Keratinocyte (primary cell): ENCODE data around the gene MAGI1. TPM values are rescaled to one million over a fixed set of nuclear protein-coding genes. Genes with fewer than 3 reads are reported as not detected.

Experiments
- DNase-seq: peaks from one replicate; pipeline ENCODE4 v3.0.0-alpha.2; 2011; ENCODE audit warnings: low read depth, missing footprints, low spot score
- FAIRE-seq: peaks from 2 replicates; lab custom pipeline; 2011; peaks lifted over from hg19 to GRCh38; lab: Jason Lieb, UNC
- H2AFZ ChIP-seq: 2 replicates; pipeline ENCODE4 v1.6.0; 2012; ENCODE audit warnings: low read length, control low read depth, inconsistent platforms; ENCODE audit not compliant: control insufficient read depth
- H3K27ac ChIP-seq: 2 replicates; pipeline ENCODE4 v1.5.1; 2011; ENCODE audit warnings: low read length; ENCODE audit not compliant: control insufficient read depth, insufficient read depth
- H3K27me3 ChIP-seq: 3 replicates; pipeline ENCODE4 v1.6.0; 2011; ENCODE audit warnings: low read length; ENCODE audit not compliant: control insufficient read depth, insufficient read depth; ENCODE audit errors: extremely low read depth
- H3K36me3 ChIP-seq, 2 experiments: 2 replicates in 1 of 2; 3 replicates in 1 of 2; pipeline ENCODE4 v1.5.1; 2011; ENCODE audit warnings: low read length in 2 of 2, mild to moderate bottlenecking in 1 of 2; ENCODE audit not compliant: control insufficient read depth in 2 of 2, insufficient read depth in 2 of 2; ENCODE audit errors: extremely low read depth in 1 of 2
- H3K4me1 ChIP-seq: 3 replicates; pipeline ENCODE4 v1.5.1; 2011; ENCODE audit warnings: low read length; ENCODE audit not compliant: control insufficient read depth, insufficient read depth; ENCODE audit errors: extremely low read depth
- H3K4me2 ChIP-seq: 3 replicates; pipeline ENCODE4 v1.6.0; 2011; ENCODE audit warnings: low read depth, low read length; ENCODE audit not compliant: control insufficient read depth, insufficient read depth; ENCODE audit errors: extremely low read depth
- H3K4me3 ChIP-seq, 3 experiments: fragments of 200-600 bp in 1 of 3; sonication (generic) in 1 of 3; 2 replicates in 2 of 3; 3 replicates in 1 of 3; pipeline ENCODE4 v1.5.1; 2011 to 2016; ENCODE audit warnings: low read length in 3 of 3, mild to moderate bottlenecking in 3 of 3, control low read depth in 2 of 3, inconsistent platforms in 1 of 3, low read depth in 1 of 3, mixed read lengths in 1 of 3, mixed run types in 1 of 3, moderate library complexity in 1 of 3; ENCODE audit not compliant: control insufficient read depth in 2 of 3, insufficient read depth in 2 of 3; ENCODE audit errors: extremely low read depth in 1 of 3
- H3K79me2 ChIP-seq: 2 replicates; pipeline ENCODE4 v1.6.0; 2012; ENCODE audit warnings: low read length; ENCODE audit not compliant: control insufficient read depth, insufficient read depth
- H3K9ac ChIP-seq: 3 replicates; pipeline ENCODE4 v1.6.0; 2011; ENCODE audit warnings: low read length; ENCODE audit not compliant: control insufficient read depth, insufficient read depth; ENCODE audit errors: extremely low read depth
- H3K9me1 ChIP-seq: 3 replicates; pipeline ENCODE4 v1.6.0; 2011; ENCODE audit warnings: low read length; ENCODE audit not compliant: control insufficient read depth, insufficient read depth; ENCODE audit errors: extremely low read depth
- H3K9me3 ChIP-seq: 2 replicates; pipeline ENCODE4 v1.5.1; 2012; ENCODE audit warnings: low read depth, low read length; ENCODE audit not compliant: control insufficient read depth
- H4K20me1 ChIP-seq: 3 replicates; pipeline ENCODE4 v1.6.0; 2011; ENCODE audit warnings: low read length; ENCODE audit not compliant: control insufficient read depth, insufficient read depth; ENCODE audit errors: extremely low read depth
- CTCF ChIP-seq, 3 experiments: IDR thresholded peaks in 1 of 3; conservative IDR thresholded peaks in 1 of 3; optimal IDR thresholded peaks in 1 of 3; 2 replicates in 2 of 3; 3 replicates in 1 of 3; pipeline versions ENCODE3 to v1.5.1; 2011; ENCODE audit warnings: low read length in 3 of 3, mild to moderate bottlenecking in 3 of 3, moderate library complexity in 2 of 3, control low read depth in 1 of 3, inconsistent platforms in 1 of 3; ENCODE audit not compliant: insufficient read depth in 2 of 3; ENCODE audit errors: extremely low read depth in 1 of 3
- EZH2 ChIP-seq: IDR thresholded peaks from one replicate; pipeline ENCODE4 v1.6.1; 2012; ENCODE audit warnings: inconsistent platforms, mild to moderate bottlenecking, low read length, moderate library complexity
- dilution Hi-C: fragments of 300-500 bp; cut with MboI; formaldehyde crosslinking; loops from one replicate; pipeline ENCODE4 v1.7.0; 2020; ENCODE audit warnings: low sequenced_read_pairs; ENCODE audit not compliant: extremely low pct_ligation_motif_present
- polyA plus RNA-seq, 5 experiments: library from polyadenylated mRNA; depleted of rRNA in 3 of 5; stranded (reverse) in 3 of 5; stranded (forward) in 1 of 5; unstranded in 1 of 5; fragments of >200 nt; gene quantifications; 1 replicate in 1 of 5; 2 replicates in 3 of 5; 3 replicates in 1 of 5; pipeline versions ENCODE4 v1.2.1 to v1.2.3, GENCODE V29; 2011 to 2012; ENCODE audit warnings: missing spikeins in 2 of 5, low read depth in 1 of 5, low replicate concordance in 1 of 5

Gene MAGI1
- polyA plus RNA-seq, 1 donor (not counting 4 experiments of a cell fraction or from before 2014, with no cell fraction given): 10.9 TPM

DNA sequence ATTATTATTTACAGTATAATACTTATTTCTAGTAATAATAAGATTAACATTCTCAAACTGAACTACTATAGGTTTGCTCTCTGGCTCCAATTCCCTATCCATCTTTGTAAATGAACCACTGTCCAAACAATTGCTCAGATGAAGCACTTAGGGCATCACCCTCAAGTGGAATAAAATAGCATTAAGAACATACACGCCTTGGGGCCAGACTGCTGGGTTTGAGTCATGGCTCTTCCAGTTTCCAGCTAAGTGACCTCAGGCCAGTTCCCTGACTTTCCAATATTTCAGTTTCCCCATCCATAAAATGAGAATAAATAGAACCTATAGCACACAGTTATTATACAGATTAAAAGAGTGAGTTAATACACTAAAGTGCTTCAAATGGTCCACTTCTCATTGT lies 507.2 kb downstream of the MAGI1 start:
- no peak overlapping the region for H3K4me3 ChIP-seq
- no peaks in the 10 kb centered on the region for H3K9me1 ChIP-seq
- H3K9ac ChIP-seq: no peak overlapping the region
- no peaks in the 10 kb centered on the region for H3K79me2 ChIP-seq
- DNase-seq (no peak), FAIRE-seq (no peak)
- no peaks in the 10 kb centered on the region for H4K20me1 ChIP-seq
- TF ChIP-seq CTCF (optimal IDR thresholded peaks at IDR 0.05 in 1 of 3, IDR thresholded peaks at IDR 0.05 in 1 of 3, conservative IDR thresholded peaks at IDR 0.05 in 1 of 3; ENCODE audit: extremely low read depth in 1 of 3, insufficient read depth in 2 of 3, low read length in 3 of 3) (no peak), EZH2 (no peak)
- dilution Hi-C loops: no loop called here
- H2AFZ ChIP-seq: no peak overlapping the region
- no peak overlapping the region for H3K4me2 ChIP-seq
- no peak overlapping the region for H3K27ac ChIP-seq
- H3K36me3 ChIP-seq: no peaks in the 10 kb centered on the region
- no peaks in the 10 kb centered on the region for H3K9me3 ChIP-seq
- H3K27me3 ChIP-seq: no peaks in the 10 kb centered on the region
- H3K4me1 ChIP-seq: no peaks in the 10 kb centered on the region

DNA sequence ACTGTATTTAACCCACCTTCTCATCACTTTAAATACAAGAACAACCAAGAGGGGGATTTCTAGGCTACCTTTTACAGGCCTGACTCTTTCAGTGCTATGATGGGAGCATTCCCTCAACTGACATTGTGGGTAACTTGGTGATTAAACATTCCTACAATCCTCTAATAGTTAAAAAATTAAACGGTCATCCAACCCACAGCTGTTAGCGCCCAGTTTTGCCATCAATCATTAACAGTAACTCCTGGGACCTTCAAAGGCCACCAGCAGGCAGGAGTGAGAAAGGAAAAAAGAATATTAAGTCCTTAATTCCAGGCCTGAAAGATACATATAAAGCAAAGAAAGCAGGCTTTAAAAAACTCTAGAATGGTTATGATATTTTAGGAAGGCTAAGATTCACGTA lies 512.1 kb downstream of the MAGI1 start:
- dilution Hi-C loops: no loop called here
- no peaks in the 10 kb centered on the region for H4K20me1 ChIP-seq
- H3K9me3 ChIP-seq: no peaks in the 10 kb centered on the region
- TF ChIP-seq CTCF (optimal IDR thresholded peaks at IDR 0.05 in 1 of 3, IDR thresholded peaks at IDR 0.05 in 1 of 3, conservative IDR thresholded peaks at IDR 0.05 in 1 of 3; ENCODE audit: extremely low read depth in 1 of 3, insufficient read depth in 2 of 3, low read length in 3 of 3) (no peak), EZH2 (no peak)
- no peaks in the 10 kb centered on the region for H3K4me1 ChIP-seq
- H3K4me2 ChIP-seq: no peak overlapping the region
- no peak overlapping the region for H3K27ac ChIP-seq
- no peaks in the 10 kb centered on the region for H3K27me3 ChIP-seq
- H3K9ac ChIP-seq: no peak overlapping the region
- H3K36me3 ChIP-seq: no peaks in the 10 kb centered on the region
- DNase-seq: no peak
- H3K4me3 ChIP-seq: no peak overlapping the region
- no peak for FAIRE-seq
- no peaks in the 10 kb centered on the region for H3K79me2 ChIP-seq
- no peak overlapping the region for H2AFZ ChIP-seq
- H3K9me1 ChIP-seq: no peaks in the 10 kb centered on the region
